H1 (cell line): ENCODE measurements around the gene VPS37D. TPM values are rescaled to one million over a fixed set of nuclear protein-coding genes. Genes with fewer than 3 reads are reported as not detected.

Experiments used
- CBX5 ChIP-seq: fragments of 300-800, 300-1000 bp; sonication (generic); IDR thresholded peaks from 2 replicates; pipeline ENCODE4 v1.7.1; 2016; ENCODE audit warnings: antibody characterized with exemption, low read length, low read depth
- CEBPB ChIP-seq: IDR thresholded peaks from 2 replicates; pipeline ENCODE4 v1.6.1; 2012; ENCODE audit warnings: low read depth, low read length
- JUN ChIP-seq: IDR thresholded peaks from 2 replicates; pipeline ENCODE4 v1.6.1; 2011; ENCODE audit warnings: low read depth, mild to moderate bottlenecking, improper control_type of control experiment, low read length
- RNF2 ChIP-seq: fragments of 200-900, 300-1000 bp; sonication (generic); IDR thresholded peaks from 2 replicates; pipeline ENCODE4 v1.7.1; 2016; ENCODE audit warnings: borderline replicate concordance, low read depth, mild to moderate bottlenecking, antibody characterized with exemption, low read length; ENCODE audit not compliant: poor library complexity, severe bottlenecking; ENCODE audit errors: missing control alignments
- RXRA ChIP-seq: IDR thresholded peaks from 2 replicates; pipeline ENCODE4 v1.6.1; 2011; ENCODE audit warnings: low read depth, mild to moderate bottlenecking, low read length, moderate library complexity; ENCODE audit not compliant: insufficient read depth
- TBP ChIP-seq: IDR thresholded peaks from 2 replicates; pipeline ENCODE4 v1.6.1; 2011; ENCODE audit warnings: low read depth, low read length, improper control_type of control experiment
- polyA plus RNA-seq, 7 experiments: library from polyadenylated mRNA; depleted of rRNA in 3 of 7; stranded (reverse) in 5 of 7; unstranded in 2 of 7; fragments of >200 nt in 5 of 7; fragments of 200-250 nt in 2 of 7; gene quantifications; 1 replicate in 5 of 7; 2 replicates in 1 of 7; 4 replicates in 1 of 7; pipeline versions ENCODE4 v1.2.1 to v1.2.3, GENCODE V29; 2011 to 2013; ENCODE audit warnings: missing spikeins in 2 of 7, mixed read lengths in 2 of 7
- total RNA-seq: library from RNA; stranded (reverse); fragmentation: NEBNext Ultra II Directional; extraction: Animal tissue kit (Norgen Biotek cat#: 25700); gene quantifications from 2 replicates; pipeline ENCODE4 v1.2.1, GENCODE V29; 2021

Gene VPS37D
- total and polyA plus RNA-seq, 2 of the 8 experiments (the other 6 are each of a cell fraction or from before 2014, with no cell fraction given) = 3.4 to 5.0 TPM

GRCh38 chr7:73703225-73703624 lies 35.6 kb downstream of the VPS37D start (continued):
- TF ChIP-seq CBX5 = no peak
- no peak for TF ChIP-seq CEBPB
- TF ChIP-seq TBP = no peak
- no peak for TF ChIP-seq RNF2
- TF ChIP-seq JUN = no peak
- no peak for TF ChIP-seq RXRA
